RWPE1 (cell line): Measurements from ENCODE around the gene SIRT3.

Experiments
- CTCF ChIA-PET: fragments of 350-600 bp; sonication (Branson Sonifier 250); formaldehyde crosslinking; extraction: SDS; loops from one replicate; lab custom pipeline; 2021; lab: Yijun Ruan, JAX
- POLR2A ChIA-PET: fragments of 400-600 bp; formaldehyde crosslinking; extraction: SDS; loops from one replicate; lab custom pipeline; 2020; ENCODE audit warnings: antibody characterized with exemption; ENCODE audit not compliant: low non-redundant PET; lab: Yijun Ruan, JAX
- DNase-seq: peaks from one replicate; pipeline ENCODE4 v3.0.0; 2012; ENCODE audit warnings: low spot score
- H3K27ac ChIP-seq: fragments of 450-650 bp; 2 replicates; pipeline ENCODE4 v1.5.1; 2017
- CTCF ChIP-seq: fragments of 450-650 bp; conservative IDR thresholded peaks from 2 replicates; pipeline ENCODE4 v1.5.1; 2017; ENCODE audit warnings: low read depth, mild to moderate bottlenecking

SIRT3 gene

GRCh38 chr11:282630-283360 lies 46.7 kb upstream of the SIRT3 start:
- no peak overlapping the region for H3K27ac ChIP-seq
- POLR2A ChIA-PET = interaction anchor here (0.7 kb wide), 1 partner anchor 75 kb away, joined by 4 read pairs; the partner anchor contains the start of genes BET1L and RIC8A
- no peak for TF ChIP-seq CTCF
- no peak for DNase-seq
- CTCF ChIA-PET = interaction anchor here (0.6 to 1.2 kb wide), 3 partner anchors 18 to 57 kb away, joined by 3 to 4 read pairs (median 3); no protein-coding TSS in a partner anchor

- POLR2A ChIA-PET = no interaction called here
Measured at GRCh38 chr11:282171-282570, 46.0 kb upstream of the SIRT3 start.

GRCh38 chr11:281486-282161 lies 45.5 kb upstream of the SIRT3 start:
- no peak for TF ChIP-seq CTCF
- POLR2A ChIA-PET = no interaction called here
- DNase-seq = no peak
- CTCF ChIA-PET = interaction anchor here (0.6 to 1.2 kb wide), 2 partner anchors 19 to 58 kb away, joined by 3 to 4 read pairs; no protein-coding TSS in a partner anchor
- no peak overlapping the region for H3K27ac ChIP-seq

More at GRCh38 chr11:282171-282570, 46.0 kb upstream of the SIRT3 start:
- H3K27ac ChIP-seq = no peak overlapping the region
- TF ChIP-seq CTCF = no peak
- CTCF ChIA-PET = interaction anchor here (0.6 to 1.2 kb wide), 2 partner anchors 19 to 58 kb away, joined by 3 to 4 read pairs; no protein-coding TSS in a partner anchor
- no peak for DNase-seq

- ChIA-PET CTCF (interaction anchor here (0.8 kb wide), 1 partner anchor 13 kb away, joined by 3 read pairs; no protein-coding TSS in a partner anchor), POLR2A (interaction anchor here (0.7 kb wide), 1 partner anchor 82 kb away, joined by 8 read pairs; no protein-coding TSS in a partner anchor)
- no peak for DNase-seq
- no peak overlapping the region for H3K27ac ChIP-seq
- no peak for TF ChIP-seq CTCF
Measured at GRCh38 chr11:280706-281485, 44.8 kb upstream of the SIRT3 start.

GRCh38 chr11:279966-280705 lies 44.0 kb upstream of the SIRT3 start:
- CTCF ChIA-PET = interaction anchor here (0.5 to 0.8 kb wide), 2 partner anchors 13 to 15 kb away, joined by 3 to 5 read pairs; no protein-coding TSS in a partner anchor
- no peak for TF ChIP-seq CTCF
- no peak for DNase-seq
- POLR2A ChIA-PET = interaction anchor here (0.7 kb wide), 1 partner anchor 82 kb away, joined by 8 read pairs; no protein-coding TSS in a partner anchor
- H3K27ac ChIP-seq = no peak overlapping the region
